ENCODE results near the gene DNPH1. TPM values are rescaled to one million over a fixed set of nuclear protein-coding genes. Genes with fewer than 3 reads are reported as not detected.
A peak's percentile ranks its signal among the peaks of the same experiment; 100 is the strongest.

DNPH1 gene
- polyA plus RNA-seq, 1 donor from 2014 or later: 48.3 TPM

GRCh38 chr6:43250992-43251373 is 21.7 kb upstream of the DNPH1 start:
- no peak overlapping the region for H3K27ac ChIP-seq (ENCODE audit: low read length)
- no peak overlapping the region for H3K4me2 ChIP-seq (ENCODE audit: low read length)
- H3K4me3 ChIP-seq (ENCODE audit: low read length): no peak overlapping the region
- H3K9me2 ChIP-seq (ENCODE audit: insufficient read depth, low read length): no peaks in the 10 kb centered on the region
- no peak overlapping the region for H2AFZ ChIP-seq (ENCODE audit: low read depth, low read length)
- H3K36me3 ChIP-seq (ENCODE audit: insufficient read depth, low read length): peaks cover 8% of the 10 kb centered on the region
- no peak overlapping the region for H3K9ac ChIP-seq (ENCODE audit: low read length)
- no peaks in the 10 kb centered on the region for H4K20me1 ChIP-seq (ENCODE audit: insufficient read depth)
- TF ChIP-seq EP300 (conservative IDR thresholded peaks at IDR 0.05; ENCODE audit: poor library complexity, severe bottlenecking) (no peak), REST (IDR thresholded peaks at IDR 0.05; ENCODE audit: borderline replicate concordance) (no peak), POLR2AphosphoS5 (IDR thresholded peaks at IDR 0.05) (no peak), SMC3 (conservative IDR thresholded peaks at IDR 0.05; ENCODE audit: poor library complexity) (no peak), RAD21 (conservative IDR thresholded peaks at IDR 0.05) (no peak), MXI1 (conservative IDR thresholded peaks at IDR 0.05; ENCODE audit: poor library complexity, severe bottlenecking) (no peak), TAF1 (IDR thresholded peaks at IDR 0.05; ENCODE audit: low read depth) (no peak), EZH2 (IDR thresholded peaks at IDR 0.05; ENCODE audit: borderline replicate concordance, insufficient read depth, low read length, poor library complexity, severe bottlenecking) (no peak)
- TF ChIP-seq, protein P1, sequence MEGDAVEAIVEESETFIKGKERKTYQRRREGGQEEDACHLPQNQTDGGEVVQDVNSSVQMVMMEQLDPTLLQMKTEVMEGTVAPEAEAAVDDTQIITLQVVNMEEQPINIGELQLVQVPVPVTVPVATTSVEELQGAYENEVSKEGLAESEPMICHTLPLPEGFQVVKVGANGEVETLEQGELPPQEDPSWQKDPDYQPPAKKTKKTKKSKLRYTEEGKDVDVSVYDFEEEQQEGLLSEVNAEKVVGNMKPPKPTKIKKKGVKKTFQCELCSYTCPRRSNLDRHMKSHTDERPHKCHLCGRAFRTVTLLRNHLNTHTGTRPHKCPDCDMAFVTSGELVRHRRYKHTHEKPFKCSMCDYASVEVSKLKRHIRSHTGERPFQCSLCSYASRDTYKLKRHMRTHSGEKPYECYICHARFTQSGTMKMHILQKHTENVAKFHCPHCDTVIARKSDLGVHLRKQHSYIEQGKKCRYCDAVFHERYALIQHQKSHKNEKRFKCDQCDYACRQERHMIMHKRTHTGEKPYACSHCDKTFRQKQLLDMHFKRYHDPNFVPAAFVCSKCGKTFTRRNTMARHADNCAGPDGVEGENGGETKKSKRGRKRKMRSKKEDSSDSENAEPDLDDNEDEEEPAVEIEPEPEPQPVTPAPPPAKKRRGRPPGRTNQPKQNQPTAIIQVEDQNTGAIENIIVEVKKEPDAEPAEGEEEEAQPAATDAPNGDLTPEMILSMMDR (IDR thresholded peaks at IDR 0.05; ENCODE audit: poor library complexity, severe bottlenecking): no peak
- H3K9me3 ChIP-seq (ENCODE audit: low read length): no peaks in the 10 kb centered on the region
- H3F3A ChIP-seq (ENCODE audit: insufficient read depth, low read length, poor library complexity, severe bottlenecking): no peaks in the 10 kb centered on the region
- H3K27me3 ChIP-seq (ENCODE audit: insufficient read depth, low read depth, low read length): no peaks in the 10 kb centered on the region
- peaks cover 13% of the 10 kb centered on the region for H3K79me2 ChIP-seq (replicated peaks; ENCODE audit: insufficient read depth, low read length)

DNA sequence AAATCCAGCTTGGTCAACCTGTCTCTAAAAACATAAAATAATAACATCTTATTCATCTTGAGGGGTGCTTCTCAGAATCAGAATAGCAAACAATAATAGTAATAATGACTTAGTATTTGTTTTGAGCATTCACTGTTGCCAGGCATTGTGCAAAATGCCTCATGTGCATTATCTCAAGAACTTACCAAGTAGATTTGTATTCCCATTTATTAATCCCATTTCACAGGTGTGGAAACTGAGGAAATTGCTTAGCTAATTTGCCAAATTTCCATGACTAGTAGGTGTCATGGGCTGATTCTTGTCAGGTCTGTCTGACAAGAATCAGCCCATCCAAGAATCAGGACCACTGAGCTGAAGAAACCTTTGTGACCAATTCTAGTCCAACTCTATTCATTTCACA is 19.5 kb upstream of the DNPH1 start:
- Histone ChIP-seq H4K20me1 (ENCODE audit: insufficient read depth) (no peaks in the 10 kb centered on the region), H3K36me3 (ENCODE audit: insufficient read depth, low read length) (no peaks in the 10 kb centered on the region), H3K9me2 (ENCODE audit: insufficient read depth, low read length) (no peaks in the 10 kb centered on the region), H3F3A (ENCODE audit: insufficient read depth, low read length, poor library complexity, severe bottlenecking) (no peaks in the 10 kb centered on the region), H2AFZ (ENCODE audit: low read depth, low read length) (no peak overlapping the region), H3K27me3 (ENCODE audit: insufficient read depth, low read depth, low read length) (no peaks in the 10 kb centered on the region), H3K27ac (ENCODE audit: low read length) (no peak overlapping the region), H3K4me3 (ENCODE audit: low read length) (no peak overlapping the region), H3K9me3 (ENCODE audit: low read length) (no peaks in the 10 kb centered on the region), H3K9ac (ENCODE audit: low read length) (no peak overlapping the region), H3K4me2 (ENCODE audit: low read length) (no peak overlapping the region), H3K79me2 (replicated peaks; ENCODE audit: insufficient read depth, low read length) (peaks cover 23% of the 10 kb centered on the region)
- TF ChIP-seq EP300 (conservative IDR thresholded peaks at IDR 0.05; ENCODE audit: poor library complexity, severe bottlenecking) (no peak), RAD21 (conservative IDR thresholded peaks at IDR 0.05) (no peak)

- Histone ChIP-seq H2AFZ (ENCODE audit: low read depth, low read length) (no peak overlapping the region), H3K9ac (ENCODE audit: low read length) (peak overlapping the region; percentile 67), H4K20me1 (ENCODE audit: insufficient read depth) (no peaks in the 10 kb centered on the region), H3F3A (ENCODE audit: insufficient read depth, low read length, poor library complexity, severe bottlenecking) (no peaks in the 10 kb centered on the region), H3K27me3 (ENCODE audit: insufficient read depth, low read depth, low read length) (no peaks in the 10 kb centered on the region), H3K4me2 (ENCODE audit: low read length) (peak overlapping the region; percentile 96), H3K27ac (ENCODE audit: low read length) (peak overlapping the region; percentile 59), H3K4me3 (ENCODE audit: low read length) (peak overlapping the region; percentile 82), H3K36me3 (ENCODE audit: insufficient read depth, low read length) (no peaks in the 10 kb centered on the region), H3K9me3 (ENCODE audit: low read length) (no peaks in the 10 kb centered on the region), H3K9me2 (ENCODE audit: insufficient read depth, low read length) (no peaks in the 10 kb centered on the region), H3K79me2 (replicated peaks; ENCODE audit: insufficient read depth, low read length) (peaks cover 23% of the 10 kb centered on the region)
- TF ChIP-seq EP300 (conservative IDR thresholded peaks at IDR 0.05; ENCODE audit: poor library complexity, severe bottlenecking) (no peak), EZH2 (IDR thresholded peaks at IDR 0.05; ENCODE audit: borderline replicate concordance, insufficient read depth, low read length, poor library complexity, severe bottlenecking) (no peak), SMC3 (conservative IDR thresholded peaks at IDR 0.05; ENCODE audit: poor library complexity) (no peak), RAD21 (conservative IDR thresholded peaks at IDR 0.05) (no peak), POLR2AphosphoS5 (IDR thresholded peaks at IDR 0.05) (no peak)
Observed at GRCh38 chr6:43248101-43248500, 18.8 kb upstream of the DNPH1 start.

All from neural cell (in vitro differentiated cells).